ENCODE measurements around the gene FOXP2. TPM values are rescaled to one million over a fixed set of nuclear protein-coding genes. Genes with fewer than 3 reads are reported as not detected.

Gene FOXP2
- polyA plus RNA-seq, 2 of the 4 experiments (the other 2 are of a cell fraction): 0.05 TPM; not detected in 1

- Histone ChIP-seq H3K4me3 (no peak overlapping the region), H3K4me2 (no peak overlapping the region), H3K27ac (no peak overlapping the region), H3K9me3 (no peaks in the 10 kb centered on the region), H3K4me1 (0 out of 3 replicates have a peak, but pooled peaks cover 3% of the 10 kb centered on the region)
- WGBS (ENCODE audit: missing lambda C conversion rate): 86% methylated on average over 4 of the region's 4 CpGs
- ChIA-PET CTCF (interaction anchor here (0.6 kb wide), 1 partner anchor 706 kb away, joined by 3 read pairs; no protein-coding TSS in a partner anchor), POLR2A (no interaction called here)
- TF ChIP-seq CHD4 (IDR thresholded peaks at IDR 0.05; ENCODE audit: borderline replicate concordance) (no peak), HOXB13 (CRISPR knock-in tag; IDR thresholded peaks at IDR 0.05; ENCODE audit: low read depth) (no peak), EHMT2 (IDR thresholded peaks at IDR 0.05; ENCODE audit: low read depth) (no peak), REST (IDR thresholded peaks at IDR 0.05) (no peak), RCOR1 (IDR thresholded peaks at IDR 0.05; ENCODE audit: low read depth, low read length) (no peak), BCL3 (IDR thresholded peaks at IDR 0.05) (no peak), RAD21 (conservative IDR thresholded peaks at IDR 0.05 in 1 of 2, IDR thresholded peaks at IDR 0.05 in 1 of 2) (no peak), HDAC2 (IDR thresholded peaks at IDR 0.05) (no peak)
- ATAC-seq: no peak
- no peak for DNase-seq (ENCODE audit: low read depth in 1 of 2, low spot score in 1 of 2)
- no peak for FAIRE-seq
These were observed 243.6 kb downstream of the FOXP2 start for GRCh38 chr7:114658216-114658615.

GRCh38 chr7:114659409-114660125 is 245.0 kb downstream of the FOXP2 start:
- Histone ChIP-seq H3K4me2 (no peak overlapping the region), H3K4me1 (0 out of 3 replicates have a peak, but pooled peaks cover 3% of the 10 kb centered on the region), H3K27ac (no peak overlapping the region), H3K4me3 (no peak overlapping the region), H3K9me3 (no peaks in the 10 kb centered on the region)
- 68% methylated on average over 7 of the region's 7 CpGs for WGBS (ENCODE audit: missing lambda C conversion rate)
- ChIA-PET CTCF (no interaction called here), POLR2A (no interaction called here)
- ATAC-seq (no peak), FAIRE-seq (no peak), DNase-seq (ENCODE audit: low read depth in 1 of 2, low spot score in 1 of 2) (no peak)
- TF ChIP-seq PHF8 (IDR thresholded peaks at IDR 0.05; ENCODE audit: borderline replicate concordance, low read depth) (no peak), ZSCAN20 (CRISPR knock-in tag; IDR thresholded peaks at IDR 0.05) (no peak), ZC3H11A (IDR thresholded peaks at IDR 0.05) (no peak), HMGXB4 (CRISPR knock-in tag; IDR thresholded peaks at IDR 0.05; ENCODE audit: borderline replicate concordance) (no peak), MAX (IDR thresholded peaks at IDR 0.05) (no peak), RCOR1 (IDR thresholded peaks at IDR 0.05; ENCODE audit: low read depth, low read length) (no peak), USF2 (IDR thresholded peaks at IDR 0.05) (no peak), EHF (CRISPR knock-in tag; IDR thresholded peaks at IDR 0.05) (no peak), NR3C1 (IDR thresholded peaks at IDR 0.05) (no peak), HES2 (IDR thresholded peaks at IDR 0.05) (no peak), CEBPB (IDR thresholded peaks at IDR 0.05) (no peak), KDM5A (IDR thresholded peaks at IDR 0.05) (no peak), MAZ (IDR thresholded peaks at IDR 0.05; ENCODE audit: borderline replicate concordance, low read depth, low read length) (no peak), EP300 (IDR thresholded peaks at IDR 0.05) (no peak), HOXA7 (CRISPR knock-in tag; IDR thresholded peaks at IDR 0.05) (no peak)
